ENCODE measurements around the gene GLB1L2. TPM values are rescaled to one million over a fixed set of nuclear protein-coding genes. Genes with fewer than 3 reads are reported as not detected.

Gene GLB1L2
- total RNA-seq, 5 donors from 2014 or later (not counting 1 experiment from before 2014, with no cell fraction given) = 1.4 to 3.6 (median 2.3) TPM

DNA sequence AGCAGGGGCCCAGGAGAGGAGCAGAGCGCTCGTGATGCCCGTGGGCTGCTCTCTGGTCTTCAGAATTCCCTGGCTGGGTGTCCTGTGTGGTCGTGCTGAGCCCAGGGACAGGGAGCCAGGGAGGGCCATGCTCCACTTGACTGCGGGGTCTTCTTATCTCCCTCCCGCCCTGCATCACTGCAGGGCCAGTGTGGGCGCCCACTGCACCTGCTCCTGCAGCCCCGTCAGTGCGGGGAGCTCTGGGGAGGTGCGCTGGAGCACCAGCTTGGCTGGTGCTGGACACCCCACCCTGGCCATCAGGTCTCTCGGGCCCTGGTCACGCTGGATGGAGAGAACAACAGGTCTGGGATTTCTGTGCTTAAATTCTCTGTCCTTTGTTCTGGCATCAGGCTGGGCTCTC lies 48.4 kb downstream of the GLB1L2 start:
- POLR2A ChIA-PET = no interaction called here
- Mint-ChIP-seq H3K4me1 (peaks cover 0 to 3% (median 0%) of the 10 kb centered on the region in 3 donors), H3K9me3 (no peaks in the 10 kb centered on the region), H3K27me3 (peaks cover 0 to 9% of the 10 kb centered on the region in 2 donors), H3K36me3 (no peaks in the 10 kb centered on the region), H3K27ac (no peak overlapping the region), H3K4me3 (no peak overlapping the region)
- DNase-seq (no peak), ATAC-seq (replicated peaks in 1 of 4) (no peak)
- peaks cover 0 to 7% of the 10 kb centered on the region in 2 experiments for H3K4me1 ChIP-seq (ENCODE audit: control insufficient read depth in 1 of 2, extremely low read depth in 1 of 2, insufficient read depth in 2 of 2, low read length in 2 of 2)
- H3K27ac ChIP-seq (ENCODE audit: low read length) = no peak overlapping the region
- 86% methylated on average over 12 of the region's 12 CpGs for WGBS (ENCODE audit: insufficient coverage)
- no peaks in the 10 kb centered on the region for H3K36me3 ChIP-seq (ENCODE audit: control insufficient read depth in 2 of 2, extremely low read depth in 1 of 2, insufficient read depth in 1 of 2, low read length in 1 of 2)
- CTCF ChIA-PET = no interaction called here
- H3K4me3 ChIP-seq (ENCODE audit: control insufficient read depth in 1 of 2, extremely low read depth in 1 of 2, low read length in 1 of 2) = no peak overlapping the region
- peaks cover 0 to 41% of the 10 kb centered on the region in 2 experiments for H3K27me3 ChIP-seq (replicated peaks in 1 of 2; ENCODE audit: control insufficient read depth in 2 of 2, extremely low read depth in 1 of 2, insufficient read depth in 2 of 2, low read length in 1 of 2)
- no peaks in the 10 kb centered on the region for H3K9me3 ChIP-seq

DNA sequence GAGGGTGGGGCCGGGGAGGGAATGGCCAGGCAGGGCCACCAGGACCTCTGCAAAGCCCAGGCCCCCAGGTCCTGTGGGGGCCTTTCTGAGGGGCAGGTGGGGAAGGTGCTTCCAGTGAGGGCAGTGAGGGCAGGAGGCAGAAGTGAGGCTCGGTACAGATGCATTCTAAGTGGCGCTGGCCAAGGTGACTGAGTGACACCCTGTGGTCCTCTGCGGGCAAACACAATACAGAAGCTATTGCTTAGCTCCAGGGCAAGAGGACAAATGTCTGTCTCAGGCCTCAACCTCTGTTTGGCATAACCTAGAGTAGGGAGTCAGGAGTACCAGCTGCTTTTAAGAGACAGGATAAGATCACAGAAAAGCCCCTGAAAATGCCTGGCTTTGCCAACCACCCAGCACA lies 49.0 kb downstream of the GLB1L2 start:
- CTCF ChIA-PET = no interaction called here

GRCh38 chr11:134382257-134382656 lies 50.5 kb downstream of the GLB1L2 start:
- ChIA-PET CTCF (no interaction called here), POLR2A (no interaction called here)
- no peak overlapping the region for H3K27ac Mint-ChIP-seq
- Histone ChIP-seq H3K4me3 (ENCODE audit: control insufficient read depth in 1 of 2, extremely low read depth in 1 of 2, low read length in 1 of 2) (no peak overlapping the region), H3K36me3 (ENCODE audit: control insufficient read depth in 2 of 2, extremely low read depth in 1 of 2, insufficient read depth in 1 of 2, low read length in 1 of 2) (no peaks in the 10 kb centered on the region), H3K9me3 (no peaks in the 10 kb centered on the region), H3K27ac (ENCODE audit: low read length) (no peak overlapping the region), H3K4me1 (ENCODE audit: control insufficient read depth in 1 of 2, extremely low read depth in 1 of 2, insufficient read depth in 2 of 2, low read length in 2 of 2) (peaks cover 5 to 28% of the 10 kb centered on the region in 2 experiments), H3K27me3 (replicated peaks in 1 of 2; ENCODE audit: control insufficient read depth in 2 of 2, extremely low read depth in 1 of 2, insufficient read depth in 2 of 2, low read length in 1 of 2) (peaks cover 2 to 57% of the 10 kb centered on the region in 2 experiments)
- H3K36me3 Mint-ChIP-seq = no peaks in the 10 kb centered on the region
- no peak overlapping the region for H3K4me3 Mint-ChIP-seq
- peaks cover 17 to 22% (median 17%) of the 10 kb centered on the region in 3 donors for H3K4me1 Mint-ChIP-seq
- WGBS (ENCODE audit: insufficient coverage) = 95% methylated on average over 4 of the region's 8 CpGs
- no peak for ATAC-seq (replicated peaks in 1 of 4)
- peaks cover 15% of the 10 kb centered on the region in 2 donors for H3K27me3 Mint-ChIP-seq
- no peak for DNase-seq
- no peaks in the 10 kb centered on the region for H3K9me3 Mint-ChIP-seq

More for the DNA sequence above, 49.0 kb downstream of the GLB1L2 start:
- WGBS (ENCODE audit: insufficient coverage) = 77% methylated on average over 4 of the region's 4 CpGs
- Mint-ChIP-seq H3K4me3 (no peak overlapping the region), H3K4me1 (peaks cover 2 to 7% (median 3%) of the 10 kb centered on the region in 3 donors), H3K27me3 (peaks cover 2 to 10% of the 10 kb centered on the region in 2 donors), H3K9me3 (no peaks in the 10 kb centered on the region), H3K36me3 (no peaks in the 10 kb centered on the region), H3K27ac (no peak overlapping the region)
- peaks cover 2 to 46% of the 10 kb centered on the region in 2 experiments for H3K27me3 ChIP-seq (replicated peaks in 1 of 2; ENCODE audit: control insufficient read depth in 2 of 2, extremely low read depth in 1 of 2, insufficient read depth in 2 of 2, low read length in 1 of 2)
- POLR2A ChIA-PET = no interaction called here
- H3K27ac ChIP-seq (ENCODE audit: low read length) = no peak overlapping the region
- H3K9me3 ChIP-seq = no peaks in the 10 kb centered on the region
- no peaks in the 10 kb centered on the region for H3K36me3 ChIP-seq (ENCODE audit: control insufficient read depth in 2 of 2, extremely low read depth in 1 of 2, insufficient read depth in 1 of 2, low read length in 1 of 2)
- H3K4me1 ChIP-seq (ENCODE audit: control insufficient read depth in 1 of 2, extremely low read depth in 1 of 2, insufficient read depth in 2 of 2, low read length in 2 of 2) = peaks cover 0 to 13% of the 10 kb centered on the region in 2 experiments
- ATAC-seq (replicated peaks in 1 of 4) (no peak), DNase-seq (no peak)
- H3K4me3 ChIP-seq (ENCODE audit: control insufficient read depth in 1 of 2, extremely low read depth in 1 of 2, low read length in 1 of 2) = no peak overlapping the region

DNA sequence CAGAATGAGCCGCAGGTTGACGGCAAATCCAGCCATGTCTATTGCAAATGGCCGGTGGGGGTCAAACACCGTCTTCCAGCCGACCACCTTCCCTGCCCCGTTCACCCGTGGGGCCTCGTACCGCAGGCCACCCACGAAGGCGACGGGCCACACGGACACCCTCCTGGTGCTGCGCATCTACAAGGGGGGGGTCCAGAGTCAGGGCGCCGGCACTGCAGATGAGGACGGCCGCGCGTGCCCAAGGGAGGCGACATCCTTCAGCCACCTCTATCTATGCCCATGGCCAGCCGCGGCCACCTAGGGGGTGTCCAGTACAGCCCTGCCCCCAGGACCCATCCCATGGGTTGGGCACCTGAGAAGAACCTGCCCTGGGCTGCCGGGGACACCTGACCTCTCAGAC lies 51.0 kb downstream of the GLB1L2 start:
- WGBS (ENCODE audit: insufficient coverage) = 92% methylated on average over 10 of the region's 24 CpGs
- CTCF ChIA-PET = no interaction called here

DNA sequence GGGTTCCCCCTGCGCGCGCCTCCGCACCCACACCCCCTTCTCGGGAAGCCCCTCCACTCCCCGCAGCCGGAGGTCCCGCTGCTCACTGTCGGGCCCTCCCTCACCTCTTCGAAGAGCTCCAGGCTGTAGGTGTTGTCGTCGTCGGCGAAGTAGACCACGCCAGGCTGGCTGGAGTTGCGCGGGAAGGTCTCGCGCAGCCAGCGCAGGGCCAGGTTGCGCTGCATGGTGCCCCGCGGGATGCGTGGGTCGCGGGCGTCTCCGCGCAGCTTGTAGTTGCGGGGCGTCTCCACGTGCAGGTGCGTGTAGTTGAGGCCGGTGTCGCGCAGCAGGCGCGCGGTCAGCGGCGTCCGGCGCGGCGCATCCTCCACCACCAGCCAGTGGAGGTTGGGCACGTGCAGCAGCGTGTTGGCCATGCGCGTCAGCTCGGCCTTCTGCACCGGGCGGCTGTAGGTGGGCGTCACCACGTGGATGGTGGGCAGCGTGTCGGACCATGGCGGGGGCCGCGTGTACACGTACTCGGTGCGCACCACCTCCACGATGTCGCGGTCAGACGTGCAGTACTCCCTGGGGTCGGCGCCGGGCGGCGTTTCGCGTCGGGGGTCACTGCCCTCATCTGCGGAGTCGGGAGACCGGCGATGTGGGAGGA lies 51.9 kb downstream of the GLB1L2 start:
- DNase-seq = no peak
- CTCF ChIA-PET = no interaction called here
- H3K9me3 Mint-ChIP-seq = no peaks in the 10 kb centered on the region
- Histone ChIP-seq H3K4me1 (ENCODE audit: control insufficient read depth in 1 of 2, extremely low read depth in 1 of 2, insufficient read depth in 2 of 2, low read length in 2 of 2) (peaks cover 6 to 36% of the 10 kb centered on the region in 2 experiments), H3K9me3 (no peaks in the 10 kb centered on the region), H3K27me3 (replicated peaks in 1 of 2; ENCODE audit: control insufficient read depth in 2 of 2, extremely low read depth in 1 of 2, insufficient read depth in 2 of 2, low read length in 1 of 2) (peaks cover 2 to 60% of the 10 kb centered on the region in 2 experiments), H3K4me3 (ENCODE audit: control insufficient read depth in 1 of 2, extremely low read depth in 1 of 2, low read length in 1 of 2) (no peak overlapping the region), H3K27ac (ENCODE audit: low read length) (no peak overlapping the region), H3K36me3 (ENCODE audit: control insufficient read depth in 2 of 2, extremely low read depth in 1 of 2, insufficient read depth in 1 of 2, low read length in 1 of 2) (no peaks in the 10 kb centered on the region)
- peaks cover 15 to 16% of the 10 kb centered on the region in 2 donors for H3K27me3 Mint-ChIP-seq
- no peak overlapping the region for H3K4me3 Mint-ChIP-seq
- H3K36me3 Mint-ChIP-seq = no peaks in the 10 kb centered on the region
- POLR2A ChIA-PET = no interaction called here
- no peak overlapping the region for H3K27ac Mint-ChIP-seq
- no peak for ATAC-seq (replicated peaks in 1 of 4)
- H3K4me1 Mint-ChIP-seq = peaks cover 21 to 33% (median 22%) of the 10 kb centered on the region in 3 donors
- WGBS (ENCODE audit: insufficient coverage) = 93% methylated on average over 75 of the region's 78 CpGs

More for the DNA sequence above, 51.0 kb downstream of the GLB1L2 start:
- DNase-seq (no peak), ATAC-seq (replicated peaks in 1 of 4) (no peak)
- peaks cover 6 to 33% of the 10 kb centered on the region in 2 experiments for H3K4me1 ChIP-seq (ENCODE audit: control insufficient read depth in 1 of 2, extremely low read depth in 1 of 2, insufficient read depth in 2 of 2, low read length in 2 of 2)
- Mint-ChIP-seq H3K4me3 (no peak overlapping the region), H3K4me1 (peaks cover 21 to 26% (median 22%) of the 10 kb centered on the region in 3 donors), H3K36me3 (no peaks in the 10 kb centered on the region), H3K27ac (no peak overlapping the region), H3K9me3 (no peaks in the 10 kb centered on the region), H3K27me3 (peaks cover 15 to 16% of the 10 kb centered on the region in 2 donors)
- POLR2A ChIA-PET = no interaction called here
- no peaks in the 10 kb centered on the region for H3K36me3 ChIP-seq (ENCODE audit: control insufficient read depth in 2 of 2, extremely low read depth in 1 of 2, insufficient read depth in 1 of 2, low read length in 1 of 2)
- no peaks in the 10 kb centered on the region for H3K9me3 ChIP-seq
- H3K27me3 ChIP-seq (replicated peaks in 1 of 2; ENCODE audit: control insufficient read depth in 2 of 2, extremely low read depth in 1 of 2, insufficient read depth in 2 of 2, low read length in 1 of 2) = peaks cover 2 to 60% of the 10 kb centered on the region in 2 experiments
- no peak overlapping the region for H3K27ac ChIP-seq (ENCODE audit: low read length)
- no peak overlapping the region for H3K4me3 ChIP-seq (ENCODE audit: control insufficient read depth in 1 of 2, extremely low read depth in 1 of 2, low read length in 1 of 2)

GRCh38 chr11:134384406-134384805 lies 52.6 kb downstream of the GLB1L2 start:
- H3K9me3 ChIP-seq = no peaks in the 10 kb centered on the region
- H3K4me3 Mint-ChIP-seq = no peak overlapping the region
- WGBS (ENCODE audit: insufficient coverage) = 56% methylated on average over 13 of the region's 14 CpGs
- peaks cover 6 to 36% of the 10 kb centered on the region in 2 experiments for H3K4me1 ChIP-seq (ENCODE audit: control insufficient read depth in 1 of 2, extremely low read depth in 1 of 2, insufficient read depth in 2 of 2, low read length in 2 of 2)
- peaks cover 21 to 33% (median 22%) of the 10 kb centered on the region in 3 donors for H3K4me1 Mint-ChIP-seq
- no peak overlapping the region for H3K27ac ChIP-seq (ENCODE audit: low read length)
- H3K27me3 Mint-ChIP-seq = peaks cover 15 to 16% of the 10 kb centered on the region in 2 donors
- no peak for ATAC-seq (replicated peaks in 1 of 4)
- H3K36me3 ChIP-seq (ENCODE audit: control insufficient read depth in 2 of 2, extremely low read depth in 1 of 2, insufficient read depth in 1 of 2, low read length in 1 of 2) = no peaks in the 10 kb centered on the region
- peaks cover 2 to 64% of the 10 kb centered on the region in 2 experiments for H3K27me3 ChIP-seq (replicated peaks in 1 of 2; ENCODE audit: control insufficient read depth in 2 of 2, extremely low read depth in 1 of 2, insufficient read depth in 2 of 2, low read length in 1 of 2)
- H3K9me3 Mint-ChIP-seq = no peaks in the 10 kb centered on the region
- H3K36me3 Mint-ChIP-seq = no peaks in the 10 kb centered on the region
- ChIA-PET POLR2A (no interaction called here), CTCF (no interaction called here)
- DNase-seq = no peak
- H3K4me3 ChIP-seq (ENCODE audit: control insufficient read depth in 1 of 2, extremely low read depth in 1 of 2, low read length in 1 of 2) = no peak overlapping the region
- H3K27ac Mint-ChIP-seq = no peak overlapping the region

Measured in T-cell (primary cell).